ENCODE results near the gene MN1.

Gene MN1

DNA sequence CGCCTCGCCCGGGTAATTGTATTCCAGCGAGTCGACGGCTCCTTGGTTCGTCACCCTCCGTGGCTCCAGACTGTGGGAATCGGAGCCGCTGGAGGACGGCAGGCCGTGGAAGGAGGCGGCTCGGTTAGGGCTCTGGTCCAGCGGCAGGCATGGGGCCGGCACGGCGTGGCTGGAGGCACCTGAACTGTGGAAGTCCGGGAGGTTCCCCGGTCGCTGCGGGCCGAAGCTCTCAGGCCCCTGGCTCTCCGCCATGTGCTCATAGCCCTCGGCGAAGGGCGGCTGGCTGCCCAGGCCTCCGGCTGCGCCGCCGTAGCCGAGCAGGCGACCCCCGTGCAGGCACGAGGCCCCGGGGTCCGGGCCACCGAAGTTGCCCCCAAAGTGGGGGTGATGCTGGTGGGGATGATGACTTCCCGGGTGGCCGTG lies 1.7 kb downstream of the MN1 start:
- TF ChIP-seq, protein P1, sequence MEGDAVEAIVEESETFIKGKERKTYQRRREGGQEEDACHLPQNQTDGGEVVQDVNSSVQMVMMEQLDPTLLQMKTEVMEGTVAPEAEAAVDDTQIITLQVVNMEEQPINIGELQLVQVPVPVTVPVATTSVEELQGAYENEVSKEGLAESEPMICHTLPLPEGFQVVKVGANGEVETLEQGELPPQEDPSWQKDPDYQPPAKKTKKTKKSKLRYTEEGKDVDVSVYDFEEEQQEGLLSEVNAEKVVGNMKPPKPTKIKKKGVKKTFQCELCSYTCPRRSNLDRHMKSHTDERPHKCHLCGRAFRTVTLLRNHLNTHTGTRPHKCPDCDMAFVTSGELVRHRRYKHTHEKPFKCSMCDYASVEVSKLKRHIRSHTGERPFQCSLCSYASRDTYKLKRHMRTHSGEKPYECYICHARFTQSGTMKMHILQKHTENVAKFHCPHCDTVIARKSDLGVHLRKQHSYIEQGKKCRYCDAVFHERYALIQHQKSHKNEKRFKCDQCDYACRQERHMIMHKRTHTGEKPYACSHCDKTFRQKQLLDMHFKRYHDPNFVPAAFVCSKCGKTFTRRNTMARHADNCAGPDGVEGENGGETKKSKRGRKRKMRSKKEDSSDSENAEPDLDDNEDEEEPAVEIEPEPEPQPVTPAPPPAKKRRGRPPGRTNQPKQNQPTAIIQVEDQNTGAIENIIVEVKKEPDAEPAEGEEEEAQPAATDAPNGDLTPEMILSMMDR (IDR thresholded peaks at IDR 0.05; ENCODE audit: insufficient read depth, missing control alignments) = no peak
- no peak for DNase-seq (ENCODE audit: insufficient read length, low spot score)
- FAIRE-seq = no peak

DNA sequence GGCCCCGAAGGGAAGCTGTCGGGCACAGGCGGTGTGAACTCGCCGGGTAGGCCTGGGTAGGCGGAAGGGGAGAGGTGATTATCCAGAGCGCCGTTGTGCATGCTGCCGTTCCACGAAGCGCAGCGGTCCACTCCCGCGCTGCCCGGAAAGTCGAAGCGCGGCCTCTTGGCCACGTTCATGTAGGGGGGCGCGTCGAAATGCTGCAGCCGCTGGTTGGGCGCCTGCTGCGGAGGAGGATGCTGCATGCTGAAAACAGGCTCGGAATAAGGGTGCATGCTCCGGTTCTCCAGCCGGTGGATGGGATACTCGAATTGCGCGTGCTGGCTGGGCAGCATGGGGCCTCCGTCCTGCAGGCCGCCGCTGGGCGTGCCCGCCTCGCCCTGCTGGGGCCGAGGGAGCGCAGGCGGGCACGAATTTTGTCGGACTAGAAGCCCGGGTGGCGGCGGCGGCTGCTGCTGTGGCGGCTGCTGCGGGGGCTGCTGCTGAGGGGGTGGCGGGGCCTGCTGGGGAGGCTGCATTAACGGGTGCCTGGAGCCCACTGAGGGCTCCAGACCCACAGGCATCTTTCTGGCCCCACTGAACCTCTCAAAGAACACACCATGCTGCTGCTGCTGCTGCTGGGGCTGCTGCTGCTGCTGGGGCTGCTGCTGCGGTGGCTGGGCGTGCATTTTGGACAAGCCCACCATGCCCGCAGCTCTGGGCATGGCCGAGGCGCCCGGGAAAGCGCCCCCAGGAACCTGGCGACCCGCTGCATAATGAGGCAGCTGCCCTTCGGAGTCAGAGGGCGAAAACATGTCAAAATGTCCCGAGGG lies 2.3 kb downstream of the MN1 start:
- TF ChIP-seq, protein P1 (IDR thresholded peaks at IDR 0.05; ENCODE audit: insufficient read depth, missing control alignments) = no peak
- FAIRE-seq = no peak

DNA sequence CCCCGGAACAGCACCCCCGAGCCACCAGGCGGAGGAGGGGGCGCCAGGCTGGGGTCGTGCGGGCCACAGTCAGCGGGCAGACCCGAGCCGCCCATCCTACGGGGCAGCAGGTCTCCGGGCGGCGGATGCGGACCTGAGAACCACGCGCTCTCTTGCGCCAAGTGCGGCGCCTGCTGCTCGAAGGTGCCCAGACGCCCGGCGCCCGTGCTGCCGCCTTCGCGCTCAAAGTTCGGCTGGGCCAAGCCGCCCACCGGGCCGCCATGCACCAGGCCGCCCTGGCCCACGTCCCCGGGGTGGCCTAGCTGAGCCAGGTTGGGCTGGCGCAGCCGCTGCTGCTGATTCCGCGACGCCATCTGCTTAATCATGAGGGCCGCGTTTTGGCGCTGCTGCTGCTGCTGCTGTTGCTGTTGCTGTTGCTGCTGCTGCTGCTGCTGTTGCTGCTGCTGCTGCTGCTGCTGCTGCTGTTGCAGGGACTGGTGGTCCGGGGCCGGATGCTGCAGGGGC lies 3.0 kb downstream of the MN1 start:
- no peak for FAIRE-seq
- TF ChIP-seq, protein P1 (IDR thresholded peaks at IDR 0.05; ENCODE audit: insufficient read depth, missing control alignments) = no peak
- no peak for DNase-seq (ENCODE audit: insufficient read length, low spot score)

More for the DNA sequence above, 2.3 kb downstream of the MN1 start:
- no peak for DNase-seq (ENCODE audit: insufficient read length, low spot score)

DNA sequence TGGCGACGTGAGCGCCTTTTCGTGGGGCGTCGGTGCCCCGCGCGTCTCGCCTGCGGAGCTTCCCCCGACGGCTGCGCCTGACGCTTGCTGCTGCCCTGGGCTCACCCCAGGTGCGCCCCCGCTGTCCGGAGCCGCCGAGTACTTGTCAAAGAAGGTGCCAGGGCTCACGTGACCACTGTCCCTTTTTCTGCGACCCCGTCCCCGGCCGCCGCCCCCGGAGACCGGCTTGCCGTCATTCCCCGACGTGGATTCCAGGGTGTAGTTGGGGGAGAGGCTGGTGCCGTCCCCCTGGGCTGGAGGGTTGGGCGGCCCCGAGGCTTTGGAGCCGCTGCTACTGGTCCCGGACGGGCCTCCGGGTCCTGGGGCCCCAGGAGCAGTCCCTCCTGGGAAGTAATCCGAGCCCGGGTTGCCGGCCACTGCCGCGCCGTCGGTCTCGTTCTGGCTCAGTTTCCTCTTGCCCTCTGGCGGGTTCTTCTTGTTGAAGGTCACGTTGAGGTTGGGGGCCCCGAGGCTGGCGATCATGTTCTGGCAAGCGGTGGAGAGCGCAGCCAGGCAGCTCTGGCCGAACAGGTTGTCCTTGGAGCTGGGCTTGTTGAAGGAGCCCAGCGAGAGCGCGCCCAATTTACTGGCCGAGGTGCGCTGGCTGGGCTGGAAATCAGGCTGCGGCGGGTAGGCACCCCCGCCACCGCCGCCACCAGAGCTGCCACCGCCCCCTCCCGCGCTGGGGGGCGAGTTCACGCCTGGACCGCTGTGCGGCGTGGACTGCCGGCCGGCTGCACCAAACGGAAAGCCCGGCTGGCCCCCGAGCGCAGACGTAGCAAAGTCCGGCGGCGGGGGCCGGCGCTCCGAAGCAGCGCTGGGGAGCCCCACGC lies 3.8 kb downstream of the MN1 start:
- FAIRE-seq (no peak), DNase-seq (ENCODE audit: insufficient read length, low spot score) (no peak)
- TF ChIP-seq, protein P1 (IDR thresholded peaks at IDR 0.05; ENCODE audit: insufficient read depth, missing control alignments) = no peak

DNA sequence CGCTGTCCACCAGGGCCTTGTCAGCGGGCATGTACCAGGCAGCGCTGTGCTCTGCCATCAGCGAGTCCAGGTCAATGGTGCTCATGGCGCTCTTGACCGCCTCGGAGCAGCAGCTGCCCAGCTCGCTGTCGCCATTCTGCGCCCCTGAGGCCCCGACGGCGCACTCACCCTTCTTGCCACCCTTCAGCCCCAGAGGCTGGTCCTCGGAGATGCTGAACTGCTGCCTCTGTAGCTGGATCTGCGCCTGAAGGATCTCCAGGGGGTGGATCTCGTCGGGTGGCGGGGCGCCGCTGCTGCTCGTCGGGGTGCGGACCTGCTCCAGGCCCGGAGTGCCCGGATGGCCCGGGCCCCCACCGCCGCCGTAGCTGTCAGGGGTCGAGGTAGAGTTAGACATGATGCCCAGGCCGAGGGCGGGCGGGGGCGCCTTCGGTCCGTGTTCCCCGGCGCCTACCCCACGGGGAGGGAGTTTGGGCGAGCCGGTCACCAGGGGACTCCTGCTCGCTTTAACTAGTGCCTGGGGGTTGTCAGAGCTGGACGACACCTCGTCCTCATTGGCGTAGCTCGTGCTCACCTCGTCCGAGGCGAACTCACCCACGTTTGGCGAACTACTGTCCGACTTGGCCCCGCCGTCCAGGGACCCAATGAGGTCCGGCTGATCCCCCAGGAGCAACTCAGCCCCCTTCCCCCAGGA lies 4.6 kb downstream of the MN1 start:
- DNase-seq (ENCODE audit: insufficient read length, low spot score) = no peak
- TF ChIP-seq, protein P1 (IDR thresholded peaks at IDR 0.05; ENCODE audit: insufficient read depth, missing control alignments) = no peak
- no peak for FAIRE-seq

DNA sequence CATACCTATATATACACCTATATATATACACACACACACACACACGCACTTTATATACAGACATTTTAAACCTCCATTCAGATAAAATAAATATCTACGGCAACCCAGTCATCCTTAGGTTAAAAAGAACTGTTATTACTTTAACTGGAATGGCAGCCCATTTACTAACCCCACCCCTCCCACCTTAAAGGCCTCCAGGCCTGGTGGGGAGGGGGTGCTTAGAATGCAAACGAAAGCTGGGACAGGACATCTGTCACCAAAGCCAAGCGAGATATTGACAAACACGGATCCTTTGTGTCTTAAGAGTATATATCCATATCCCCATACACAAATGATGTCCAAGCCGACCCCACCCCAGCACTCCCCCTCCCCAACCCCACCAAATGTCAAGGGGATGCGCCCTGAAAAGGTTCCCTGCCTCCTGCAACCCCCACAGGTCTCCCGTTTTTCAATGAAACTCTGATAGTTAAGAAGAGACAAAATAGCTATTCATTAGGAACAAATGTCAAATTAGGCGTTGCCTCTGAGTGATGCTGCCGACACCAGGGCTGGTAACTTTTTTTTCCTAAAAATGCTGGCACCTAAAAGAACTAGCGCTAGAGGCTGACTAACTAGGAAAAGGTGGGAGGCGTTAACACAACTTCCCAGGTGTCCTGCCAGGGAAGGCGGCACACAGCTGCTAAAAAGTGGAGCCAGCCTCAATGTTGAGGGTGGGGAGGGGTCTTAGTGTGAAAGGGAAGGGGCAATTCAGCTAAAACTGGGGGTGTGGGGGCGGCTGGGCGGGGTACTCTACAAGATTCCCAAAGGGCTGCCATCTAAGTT lies 5.6 kb downstream of the MN1 start:
- no peak for DNase-seq (ENCODE audit: insufficient read length, low spot score)
- TF ChIP-seq, protein P1 (IDR thresholded peaks at IDR 0.05; ENCODE audit: insufficient read depth, missing control alignments) = no peak
- no peak for FAIRE-seq

Data from D721Med (cell line).